DMS53 treated with DMSO at 0.1 percent for 48 hours (cell line): ENCODE results near the gene RBM38.

ENCODE experiments used
- DNase-seq: peaks from one replicate; lab custom pipeline; 2025; ENCODE audit not compliant: unreplicated experiment; lab: John Stamatoyannopoulos, UW

RBM38 gene

GRCh38 chr20:57449398-57450354 is 58.5 kb downstream of the RBM38 start:
- DNase-seq, result no peak

- DNase-seq, result no peak
These were observed 59.2 kb downstream of the RBM38 start for GRCh38 chr20:57450419-57450818.

- DNase-seq, result no peak
These were observed 59.7 kb downstream of the RBM38 start for GRCh38 chr20:57450931-57451330.

GRCh38 chr20:57451431-57451794 is 60.2 kb downstream of the RBM38 start:
- DNase-seq, result no peak

- no peak for DNase-seq
These were observed 60.8 kb downstream of the RBM38 start for GRCh38 chr20:57451795-57452661.

GRCh38 chr20:57455386-57455785 is 64.2 kb downstream of the RBM38 start:
- no peak for DNase-seq

- DNase-seq, result no peak
These were observed 64.9 kb downstream of the RBM38 start for GRCh38 chr20:57456116-57456515.

GRCh38 chr20:57457243-57458095 is 66.3 kb downstream of the RBM38 start:
- DNase-seq, result no peak

- DNase-seq, result no peak
These were observed 67.4 kb downstream of the RBM38 start for GRCh38 chr20:57458400-57459160.
